Keratinocyte (primary cell): ENCODE data around the gene PGPEP1. TPM values are rescaled to one million over a fixed set of nuclear protein-coding genes. Genes with fewer than 3 reads are reported as not detected.

Experiments
- DNase-seq: peaks from one replicate; pipeline ENCODE4 v3.0.0-alpha.2; 2011; ENCODE audit warnings: low read depth, missing footprints, low spot score
- FAIRE-seq: peaks from 2 replicates; lab custom pipeline; 2011; peaks lifted over from hg19 to GRCh38; lab: Jason Lieb, UNC
- H2AFZ ChIP-seq: 2 replicates; pipeline ENCODE4 v1.6.0; 2012; ENCODE audit warnings: low read length, control low read depth, inconsistent platforms; ENCODE audit not compliant: control insufficient read depth
- H3K27ac ChIP-seq: 2 replicates; pipeline ENCODE4 v1.5.1; 2011; ENCODE audit warnings: low read length; ENCODE audit not compliant: control insufficient read depth, insufficient read depth
- H3K27me3 ChIP-seq: 3 replicates; pipeline ENCODE4 v1.6.0; 2011; ENCODE audit warnings: low read length; ENCODE audit not compliant: control insufficient read depth, insufficient read depth; ENCODE audit errors: extremely low read depth
- H3K36me3 ChIP-seq, 2 experiments: 2 replicates in 1 of 2; 3 replicates in 1 of 2; pipeline ENCODE4 v1.5.1; 2011; ENCODE audit warnings: low read length in 2 of 2, mild to moderate bottlenecking in 1 of 2; ENCODE audit not compliant: control insufficient read depth in 2 of 2, insufficient read depth in 2 of 2; ENCODE audit errors: extremely low read depth in 1 of 2
- H3K4me1 ChIP-seq: 3 replicates; pipeline ENCODE4 v1.5.1; 2011; ENCODE audit warnings: low read length; ENCODE audit not compliant: control insufficient read depth, insufficient read depth; ENCODE audit errors: extremely low read depth
- H3K4me2 ChIP-seq: 3 replicates; pipeline ENCODE4 v1.6.0; 2011; ENCODE audit warnings: low read depth, low read length; ENCODE audit not compliant: control insufficient read depth, insufficient read depth; ENCODE audit errors: extremely low read depth
- H3K4me3 ChIP-seq, 3 experiments: fragments of 200-600 bp in 1 of 3; sonication (generic) in 1 of 3; 2 replicates in 2 of 3; 3 replicates in 1 of 3; pipeline ENCODE4 v1.5.1; 2011 to 2016; ENCODE audit warnings: low read length in 3 of 3, mild to moderate bottlenecking in 3 of 3, control low read depth in 2 of 3, inconsistent platforms in 1 of 3, low read depth in 1 of 3, mixed read lengths in 1 of 3, mixed run types in 1 of 3, moderate library complexity in 1 of 3; ENCODE audit not compliant: control insufficient read depth in 2 of 3, insufficient read depth in 2 of 3; ENCODE audit errors: extremely low read depth in 1 of 3
- H3K79me2 ChIP-seq: 2 replicates; pipeline ENCODE4 v1.6.0; 2012; ENCODE audit warnings: low read length; ENCODE audit not compliant: control insufficient read depth, insufficient read depth
- H3K9ac ChIP-seq: 3 replicates; pipeline ENCODE4 v1.6.0; 2011; ENCODE audit warnings: low read length; ENCODE audit not compliant: control insufficient read depth, insufficient read depth; ENCODE audit errors: extremely low read depth
- H3K9me1 ChIP-seq: 3 replicates; pipeline ENCODE4 v1.6.0; 2011; ENCODE audit warnings: low read length; ENCODE audit not compliant: control insufficient read depth, insufficient read depth; ENCODE audit errors: extremely low read depth
- H3K9me3 ChIP-seq: 2 replicates; pipeline ENCODE4 v1.5.1; 2012; ENCODE audit warnings: low read depth, low read length; ENCODE audit not compliant: control insufficient read depth
- H4K20me1 ChIP-seq: 3 replicates; pipeline ENCODE4 v1.6.0; 2011; ENCODE audit warnings: low read length; ENCODE audit not compliant: control insufficient read depth, insufficient read depth; ENCODE audit errors: extremely low read depth
- EZH2 ChIP-seq: IDR thresholded peaks from one replicate; pipeline ENCODE4 v1.6.1; 2012; ENCODE audit warnings: inconsistent platforms, mild to moderate bottlenecking, low read length, moderate library complexity
- dilution Hi-C: fragments of 300-500 bp; cut with MboI; formaldehyde crosslinking; loops from one replicate; pipeline ENCODE4 v1.7.0; 2020; ENCODE audit warnings: low sequenced_read_pairs; ENCODE audit not compliant: extremely low pct_ligation_motif_present
- polyA plus RNA-seq, 5 experiments: library from polyadenylated mRNA; depleted of rRNA in 3 of 5; stranded (reverse) in 3 of 5; stranded (forward) in 1 of 5; unstranded in 1 of 5; fragments of >200 nt; gene quantifications; 1 replicate in 1 of 5; 2 replicates in 3 of 5; 3 replicates in 1 of 5; pipeline versions ENCODE4 v1.2.1 to v1.2.3, GENCODE V29; 2011 to 2012; ENCODE audit warnings: missing spikeins in 2 of 5, low read depth in 1 of 5, low replicate concordance in 1 of 5
- TF ChIP-seq, protein P1 (sequence below), 3 experiments: IDR thresholded peaks in 1 of 3; conservative IDR thresholded peaks in 1 of 3; optimal IDR thresholded peaks in 1 of 3; 2 replicates in 2 of 3; 3 replicates in 1 of 3; pipeline versions ENCODE3 to v1.5.1; 2011; ENCODE audit warnings: low read length in 3 of 3, mild to moderate bottlenecking in 3 of 3, moderate library complexity in 2 of 3, control low read depth in 1 of 3, inconsistent platforms in 1 of 3; ENCODE audit not compliant: insufficient read depth in 2 of 3; ENCODE audit errors: extremely low read depth in 1 of 3

Gene PGPEP1
- polyA plus RNA-seq, 1 donor (not counting 4 experiments of a cell fraction or from before 2014, with no cell fraction given) = 5.6 TPM

DNA sequence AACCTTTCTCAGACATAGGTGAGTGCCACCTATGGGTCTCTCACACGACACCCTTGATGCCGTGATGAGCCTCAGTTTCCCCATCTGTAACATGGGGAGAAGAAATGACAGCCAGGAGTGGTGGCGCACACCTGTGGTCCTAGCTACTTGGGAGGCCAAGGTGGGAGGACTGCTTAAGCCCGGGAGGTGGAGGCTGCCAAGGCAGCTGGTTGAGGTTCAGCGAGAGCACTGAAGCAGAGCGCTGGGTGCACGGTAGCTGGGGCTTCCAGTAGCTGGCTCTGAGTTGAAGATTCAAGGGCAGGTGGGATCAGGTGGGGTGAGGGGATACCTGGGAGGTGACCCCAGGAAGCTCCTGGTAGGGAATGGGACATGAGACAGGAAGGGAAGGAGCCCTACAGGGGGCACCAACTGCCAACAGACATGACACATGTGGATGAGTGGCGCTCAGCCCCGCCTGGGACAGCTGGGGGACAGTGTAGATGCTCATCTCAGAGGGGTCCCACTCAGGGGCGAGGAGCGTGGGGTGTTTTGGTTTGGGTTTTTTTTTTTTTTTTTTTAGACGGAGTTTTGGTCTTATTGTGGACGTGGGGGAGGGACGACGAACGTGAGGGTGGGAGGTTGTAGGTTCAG, 72.3 kb downstream of the PGPEP1 start:
- Histone ChIP-seq H3K79me2 (no peaks in the 10 kb centered on the region), H2AFZ (no peak overlapping the region), H3K27me3 (no peaks in the 10 kb centered on the region), H3K4me3 (no peak overlapping the region), H3K4me2 (no peak overlapping the region), H3K9me3 (no peaks in the 10 kb centered on the region), H3K36me3 (no peaks in the 10 kb centered on the region), H3K9ac (no peak overlapping the region), H3K9me1 (no peaks in the 10 kb centered on the region), H4K20me1 (no peaks in the 10 kb centered on the region), H3K27ac (no peak overlapping the region), H3K4me1 (peaks cover 12% of the 10 kb centered on the region)
- TF ChIP-seq, protein P1, sequence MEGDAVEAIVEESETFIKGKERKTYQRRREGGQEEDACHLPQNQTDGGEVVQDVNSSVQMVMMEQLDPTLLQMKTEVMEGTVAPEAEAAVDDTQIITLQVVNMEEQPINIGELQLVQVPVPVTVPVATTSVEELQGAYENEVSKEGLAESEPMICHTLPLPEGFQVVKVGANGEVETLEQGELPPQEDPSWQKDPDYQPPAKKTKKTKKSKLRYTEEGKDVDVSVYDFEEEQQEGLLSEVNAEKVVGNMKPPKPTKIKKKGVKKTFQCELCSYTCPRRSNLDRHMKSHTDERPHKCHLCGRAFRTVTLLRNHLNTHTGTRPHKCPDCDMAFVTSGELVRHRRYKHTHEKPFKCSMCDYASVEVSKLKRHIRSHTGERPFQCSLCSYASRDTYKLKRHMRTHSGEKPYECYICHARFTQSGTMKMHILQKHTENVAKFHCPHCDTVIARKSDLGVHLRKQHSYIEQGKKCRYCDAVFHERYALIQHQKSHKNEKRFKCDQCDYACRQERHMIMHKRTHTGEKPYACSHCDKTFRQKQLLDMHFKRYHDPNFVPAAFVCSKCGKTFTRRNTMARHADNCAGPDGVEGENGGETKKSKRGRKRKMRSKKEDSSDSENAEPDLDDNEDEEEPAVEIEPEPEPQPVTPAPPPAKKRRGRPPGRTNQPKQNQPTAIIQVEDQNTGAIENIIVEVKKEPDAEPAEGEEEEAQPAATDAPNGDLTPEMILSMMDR (optimal IDR thresholded peaks at IDR 0.05 in 1 of 3, IDR thresholded peaks at IDR 0.05 in 1 of 3, conservative IDR thresholded peaks at IDR 0.05 in 1 of 3; ENCODE audit: extremely low read depth in 1 of 3, insufficient read depth in 2 of 3, low read length in 3 of 3) = no peak
- TF ChIP-seq EZH2 = no peak
- dilution Hi-C loops = no loop called here
- FAIRE-seq (no peak), DNase-seq (no peak)

DNA sequence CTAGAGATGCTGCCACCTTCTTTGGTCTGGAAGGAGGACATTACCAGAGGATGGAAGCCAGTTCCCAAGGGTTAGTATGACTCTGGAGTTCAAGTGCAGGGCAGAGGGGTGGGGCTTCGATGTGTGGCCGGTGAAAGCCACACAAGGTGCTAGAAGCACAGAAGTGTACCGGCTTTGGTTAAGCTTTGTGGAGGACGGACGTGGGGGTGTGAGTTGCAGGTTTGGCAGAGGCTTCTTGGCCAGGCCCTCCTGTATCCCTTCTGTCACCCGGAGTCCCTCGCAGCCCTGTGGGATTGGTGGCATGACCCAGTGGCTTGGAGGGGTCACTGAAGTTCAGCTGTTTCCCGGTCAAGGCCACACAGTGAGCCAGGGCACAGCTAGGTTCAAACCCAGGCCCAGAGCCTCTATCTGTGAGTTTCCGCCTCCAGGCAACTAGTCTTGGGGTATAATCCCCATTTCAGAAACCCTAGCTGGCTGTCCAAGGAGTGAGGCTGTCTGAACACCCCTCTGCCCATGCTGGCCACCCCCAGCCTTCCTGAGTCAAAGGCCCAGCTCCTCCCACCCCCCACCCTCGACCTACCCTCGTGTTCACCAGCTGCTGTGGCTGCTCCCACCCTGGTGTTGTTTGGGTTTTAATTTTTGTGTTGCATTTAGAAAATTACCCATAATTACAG, 74.2 kb downstream of the PGPEP1 start:
- H3K27ac ChIP-seq = no peak overlapping the region
- peaks cover 24% of the 10 kb centered on the region for H3K4me1 ChIP-seq
- FAIRE-seq = no peak

More for the DNA sequence above, 74.2 kb downstream of the PGPEP1 start:
- no peaks in the 10 kb centered on the region for H3K36me3 ChIP-seq
- TF ChIP-seq, protein P1 (optimal IDR thresholded peaks at IDR 0.05 in 1 of 3, IDR thresholded peaks at IDR 0.05 in 1 of 3, conservative IDR thresholded peaks at IDR 0.05 in 1 of 3; ENCODE audit: extremely low read depth in 1 of 3, insufficient read depth in 2 of 3, low read length in 3 of 3) = no peak
- TF ChIP-seq EZH2 = no peak
- no peak overlapping the region for H3K9ac ChIP-seq
- H3K9me3 ChIP-seq = no peaks in the 10 kb centered on the region
- H4K20me1 ChIP-seq = no peaks in the 10 kb centered on the region
- dilution Hi-C loops = no loop called here
- H3K79me2 ChIP-seq = no peaks in the 10 kb centered on the region
- H2AFZ ChIP-seq = no peak overlapping the region
- H3K27me3 ChIP-seq = no peaks in the 10 kb centered on the region
- H3K4me2 ChIP-seq = no peak overlapping the region
- no peak overlapping the region for H3K4me3 ChIP-seq
- no peaks in the 10 kb centered on the region for H3K9me1 ChIP-seq
- no peak for DNase-seq
